Gastrocnemius medialis (tissue), 4 donors: ENCODE measurements around the gene RPE. TPM values are rescaled to one million over a fixed set of nuclear protein-coding genes. Genes with fewer than 3 reads are reported as not detected.

Experiments
- ATAC-seq, 2 donors: fragments of 150-250 bp; one replicate each; pipeline ENCODE4 v1.9.1; 2016
- DNase-seq, 2 donors: peaks; one replicate each; pipeline ENCODE4 v3.0.0-alpha.2; 2019
- H3K27ac ChIP-seq, 4 donors: fragments of 200-600 bp; sonication (generic); 1 replicate in 1 of 4; 2 replicates in 3 of 4; pipeline ENCODE4 v1.5.1; 2016 to 2018; ENCODE audit warnings: mild to moderate bottlenecking in 2 of 4, moderate library complexity in 1 of 4
- H3K27me3 ChIP-seq, 3 donors: fragments of 200-600 bp; sonication (generic) in 2 of 3; 1 replicate in 1 of 3; 2 replicates in 2 of 3; pipeline versions ENCODE4 v1.5.1 to v1.6.0; 2016 to 2019; ENCODE audit warnings: mild to moderate bottlenecking in 1 of 3, moderate library complexity in 1 of 3
- H3K36me3 ChIP-seq, 2 donors: fragments of 200-600 bp; sonication (generic) in 1 of 2; one replicate each; pipeline ENCODE4 v1.5.1; 2017 to 2018
- H3K4me1 ChIP-seq, 2 donors: fragments of 200-600 bp; sonication (generic) in 1 of 2; one replicate each; pipeline ENCODE4 v1.5.1; 2016 to 2017; ENCODE audit warnings: mild to moderate bottlenecking in 2 of 2
- H3K4me3 ChIP-seq, 4 donors: fragments of 200-600 bp; sonication (generic) in 3 of 4; 1 replicate in 1 of 4; 2 replicates in 3 of 4; pipeline ENCODE4 v1.5.1; 2016 to 2019; ENCODE audit warnings: mild to moderate bottlenecking in 2 of 4
- H3K9me3 ChIP-seq, 3 donors: fragments of 200-600 bp; sonication (generic) in 2 of 3; 1 replicate in 1 of 3; 2 replicates in 2 of 3; pipeline ENCODE4 v1.5.1; 2016 to 2019
- POLR2A ChIP-seq, 2 donors: fragments of 450-650 bp; IDR thresholded peaks; one replicate each; pipeline ENCODE4 v1.6.1; 2017; ENCODE audit warnings: antibody characterized with exemption in 2 of 2, mild to moderate bottlenecking in 2 of 2, moderate library complexity in 2 of 2
- in situ Hi-C, 4 donors: fragments of 200-750 bp; cut with MboI; loops; one replicate each; pipeline versions ENCODE4 v1.15.0 to v1.8.0; 2017; ENCODE audit warnings: low sequenced_read_pairs in 4 of 4
- intact Hi-C: fragments of 100-400 bp; cut with DNase I; formaldehyde crosslinking; loops from one replicate; pipeline ENCODE4 v1.15.1; 2023; ENCODE audit warnings: low total_unique reads
- total RNA-seq, 4 donors: library from RNA; depleted of rRNA; stranded (reverse); fragments of >200 nt; gene quantifications; one replicate each; pipeline versions ENCODE4 v1.1.0 to v1.2.3, GENCODE V29; 2016
- TF ChIP-seq, protein P1 (sequence below), 5 experiments: fragments of 450-650 bp in 3 of 5; fragments of 200-600 bp in 2 of 5; sonication (generic) in 2 of 5; IDR thresholded peaks in 4 of 5; conservative IDR thresholded peaks in 1 of 5; 1 replicate in 4 of 5; 2 replicates in 1 of 5; pipeline ENCODE4 v1.5.1; 2016 to 2019; ENCODE audit warnings: antibody characterized with exemption in 5 of 5, mild to moderate bottlenecking in 3 of 5, moderate library complexity in 3 of 5

The RPE gene
- total RNA-seq, 4 donors from 2014 or later: 9.2 to 73.5 (median 23.2) TPM

DNA sequence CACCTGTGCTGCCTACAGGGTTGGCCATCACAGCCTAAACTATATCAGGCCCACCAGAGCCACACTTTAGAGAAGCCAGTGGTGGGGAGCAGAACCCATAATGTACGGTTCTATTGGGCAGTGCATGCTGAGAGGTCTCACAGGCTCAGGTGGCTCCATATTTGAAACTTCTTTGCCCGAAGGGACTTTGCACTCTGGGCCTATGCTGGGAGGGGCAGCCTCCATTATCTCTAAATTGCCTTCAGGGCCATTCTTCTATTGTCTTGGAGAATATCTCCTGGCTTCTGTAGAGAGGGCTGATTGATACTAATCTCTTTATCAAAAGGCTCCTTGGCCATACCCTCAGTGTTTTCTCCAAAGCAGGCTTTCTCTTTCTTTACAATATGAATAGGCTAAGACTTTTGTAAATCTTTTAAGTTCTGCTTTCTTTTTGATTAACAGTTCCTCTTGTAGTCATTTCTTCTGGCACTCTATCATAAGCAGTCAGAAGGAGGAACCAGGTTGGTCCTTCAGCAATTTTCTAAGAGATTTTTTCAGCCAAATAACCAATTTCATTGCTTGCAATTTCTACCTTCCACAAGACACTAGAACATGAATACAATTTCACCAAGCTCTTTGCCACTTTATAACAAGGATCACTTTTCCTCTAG, 44.5 kb downstream of the RPE start:
- H3K27ac ChIP-seq: no peak overlapping the region
- H3K4me3 ChIP-seq: no peak overlapping the region
- TF ChIP-seq, protein P1, sequence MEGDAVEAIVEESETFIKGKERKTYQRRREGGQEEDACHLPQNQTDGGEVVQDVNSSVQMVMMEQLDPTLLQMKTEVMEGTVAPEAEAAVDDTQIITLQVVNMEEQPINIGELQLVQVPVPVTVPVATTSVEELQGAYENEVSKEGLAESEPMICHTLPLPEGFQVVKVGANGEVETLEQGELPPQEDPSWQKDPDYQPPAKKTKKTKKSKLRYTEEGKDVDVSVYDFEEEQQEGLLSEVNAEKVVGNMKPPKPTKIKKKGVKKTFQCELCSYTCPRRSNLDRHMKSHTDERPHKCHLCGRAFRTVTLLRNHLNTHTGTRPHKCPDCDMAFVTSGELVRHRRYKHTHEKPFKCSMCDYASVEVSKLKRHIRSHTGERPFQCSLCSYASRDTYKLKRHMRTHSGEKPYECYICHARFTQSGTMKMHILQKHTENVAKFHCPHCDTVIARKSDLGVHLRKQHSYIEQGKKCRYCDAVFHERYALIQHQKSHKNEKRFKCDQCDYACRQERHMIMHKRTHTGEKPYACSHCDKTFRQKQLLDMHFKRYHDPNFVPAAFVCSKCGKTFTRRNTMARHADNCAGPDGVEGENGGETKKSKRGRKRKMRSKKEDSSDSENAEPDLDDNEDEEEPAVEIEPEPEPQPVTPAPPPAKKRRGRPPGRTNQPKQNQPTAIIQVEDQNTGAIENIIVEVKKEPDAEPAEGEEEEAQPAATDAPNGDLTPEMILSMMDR (IDR thresholded peaks at IDR 0.05 in 4 of 5, conservative IDR thresholded peaks at IDR 0.05 in 1 of 5): no peak
- no peak for TF ChIP-seq POLR2A (IDR thresholded peaks at IDR 0.05)
- peaks cover 7 to 8% of the 10 kb centered on the region in 2 donors for H3K4me1 ChIP-seq
- in situ Hi-C loops: no loop called here
- no peaks in the 10 kb centered on the region for H3K9me3 ChIP-seq
- DNase-seq (no peak), ATAC-seq (no peak)
- intact Hi-C loops: no loop called here
- H3K27me3 ChIP-seq: no peaks in the 10 kb centered on the region
- peaks cover 0 to 6% of the 10 kb centered on the region in 2 donors for H3K36me3 ChIP-seq

DNA sequence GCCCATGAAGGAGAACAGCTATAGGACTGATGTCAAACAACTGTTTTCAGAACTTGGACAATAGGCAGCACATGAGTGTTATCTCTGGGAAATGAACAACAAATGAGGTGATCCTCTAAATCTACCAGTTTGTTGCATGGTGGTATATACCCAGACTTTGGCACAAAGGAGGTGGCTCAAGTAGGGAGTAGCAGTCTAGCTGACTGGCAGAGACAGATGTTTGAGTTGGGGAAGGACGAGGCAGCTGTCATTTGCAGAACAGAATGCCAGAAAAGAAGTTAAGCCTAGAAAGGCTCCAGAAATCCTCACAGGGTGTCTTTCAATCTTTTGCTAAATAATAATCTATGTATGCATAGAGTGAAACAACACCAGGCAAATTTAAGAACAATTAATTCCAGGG, 47.4 kb downstream of the RPE start:
- peaks cover 0 to 5% of the 10 kb centered on the region in 2 donors for H3K36me3 ChIP-seq
- in situ Hi-C loops: no loop called here
- no peak for ATAC-seq

DNA sequence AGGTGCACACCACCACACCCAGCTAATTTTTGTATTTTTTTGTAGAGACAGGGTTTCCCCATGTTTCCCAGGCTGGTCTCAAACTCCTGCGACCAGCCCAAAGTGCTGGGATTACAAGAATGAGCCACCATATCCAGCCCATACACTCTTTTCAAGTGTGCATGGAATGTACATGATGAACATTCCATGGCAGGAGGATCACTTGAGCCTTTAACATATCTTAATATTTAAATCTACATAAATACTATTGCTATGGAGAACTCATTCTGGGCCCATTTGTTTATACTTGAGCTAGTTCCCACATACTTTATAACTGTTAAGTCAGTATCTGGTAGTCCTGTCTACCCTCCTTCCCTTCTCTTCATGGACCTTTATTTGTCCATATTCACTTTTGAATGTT, 48.4 kb downstream of the RPE start:
- TF ChIP-seq, protein P1 (IDR thresholded peaks at IDR 0.05 in 4 of 5, conservative IDR thresholded peaks at IDR 0.05 in 1 of 5): no peak
- TF ChIP-seq POLR2A (IDR thresholded peaks at IDR 0.05): no peak
- intact Hi-C loops (no loop called here), in situ Hi-C loops (no loop called here)

More for the DNA sequence above, 47.4 kb downstream of the RPE start:
- intact Hi-C loops: no loop called here
- no peak for DNase-seq
- Histone ChIP-seq H3K27ac (no peak overlapping the region), H3K4me3 (no peak overlapping the region), H3K27me3 (no peaks in the 10 kb centered on the region), H3K4me1 (peaks cover 7 to 8% of the 10 kb centered on the region in 2 donors), H3K9me3 (no peaks in the 10 kb centered on the region)
- TF ChIP-seq, protein P1 (IDR thresholded peaks at IDR 0.05 in 4 of 5, conservative IDR thresholded peaks at IDR 0.05 in 1 of 5): no peak
- no peak for TF ChIP-seq POLR2A (IDR thresholded peaks at IDR 0.05)

DNA sequence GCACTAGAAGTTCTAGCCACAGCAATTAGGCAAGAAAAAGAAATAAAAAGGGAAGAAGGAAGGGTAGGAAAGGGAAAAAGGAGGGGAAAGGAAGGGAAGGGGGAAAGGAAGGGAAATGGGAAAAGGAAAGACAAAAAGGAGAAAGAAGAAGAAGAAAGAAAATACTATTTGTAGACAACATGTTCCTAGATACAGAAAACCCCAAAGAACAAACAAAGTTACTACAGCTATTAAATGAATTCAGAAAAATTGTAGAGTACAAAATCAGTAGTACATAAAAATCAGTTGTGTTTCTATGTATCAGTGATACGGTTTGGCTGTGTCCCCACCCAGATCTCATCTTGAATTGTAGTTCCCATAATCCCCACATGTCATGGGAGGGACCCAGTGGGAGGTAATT, 52.3 kb downstream of the RPE start:
- TF ChIP-seq POLR2A (IDR thresholded peaks at IDR 0.05): no peak
- TF ChIP-seq, protein P1 (IDR thresholded peaks at IDR 0.05 in 4 of 5, conservative IDR thresholded peaks at IDR 0.05 in 1 of 5): no peak
- in situ Hi-C loops: no loop called here
- H3K36me3 ChIP-seq: peaks cover 0 to 15% of the 10 kb centered on the region in 2 donors

More for the DNA sequence above, 48.4 kb downstream of the RPE start:
- DNase-seq (no peak), ATAC-seq (no peak)
- Histone ChIP-seq H3K27ac (no peak overlapping the region), H3K27me3 (no peaks in the 10 kb centered on the region), H3K4me3 (no peak overlapping the region), H3K36me3 (peaks cover 0 to 12% of the 10 kb centered on the region in 2 donors), H3K4me1 (peaks cover 7 to 8% of the 10 kb centered on the region in 2 donors), H3K9me3 (no peaks in the 10 kb centered on the region)

More for the DNA sequence above, 52.3 kb downstream of the RPE start:
- Histone ChIP-seq H3K9me3 (no peaks in the 10 kb centered on the region), H3K27me3 (no peaks in the 10 kb centered on the region), H3K4me1 (peaks cover 7% of the 10 kb centered on the region in 2 donors), H3K4me3 (no peak overlapping the region), H3K27ac (no peak overlapping the region)
- ATAC-seq (no peak), DNase-seq (no peak)
- intact Hi-C loops: no loop called here
